ENCODE results near the gene KLHL28. TPM values are rescaled to one million over a fixed set of nuclear protein-coding genes. Genes with fewer than 3 reads are reported as not detected.
A peak's percentile ranks its signal among the peaks of the same experiment; 100 is the strongest.

The KLHL28 gene
- total RNA-seq: 10 to 100 TPM; 10.6 to 12.1 (median 11.0) TPM

GRCh38 chr14:44961554-44962333 lies at the start of gene KLHL28, which contains the start of gene TOGARAM1:
KLHL28 (minus strand) TSS chr14:44961947; CDS start chr14:44945928, 16,019 bp downstream.
TOGARAM1 (plus strand) TSS chr14:44962190; CDS start chr14:44962422, 232 bp downstream.
- TF ChIP-seq POLR2A (IDR thresholded peaks at IDR 0.05) (peak in 1 of 2 donors; percentile 46), CTCF (IDR thresholded peaks at IDR 0.05) (no peak)
- WGBS, 2 donors: 0 to 1% methylated on average over 29 to 37 of the region's 37 CpGs
- H3K4me3 ChIP-seq (ENCODE audit: low read depth, poor library complexity, severe bottlenecking): peak within 1 kb of the TSS; percentile 77
- intact Hi-C loops (cut with DNase I; ENCODE audit: low total_unique reads): no loop called here
- peak; percentile 99 to 100 for DNase-seq (ENCODE audit: low spot score in 2 of 2)

- intact Hi-C loops (cut with DNase I; ENCODE audit: low total_unique reads): no loop called here
- no peak overlapping the region for H3K4me3 ChIP-seq (ENCODE audit: low read depth, poor library complexity, severe bottlenecking)
- WGBS, 2 donors: 96% methylated on average over 2 of the region's 2 CpGs
- no peak for DNase-seq (ENCODE audit: low spot score in 2 of 2)
- TF ChIP-seq CTCF (IDR thresholded peaks at IDR 0.05) (no peak), POLR2A (IDR thresholded peaks at IDR 0.05) (no peak)
Observed at GRCh38 chr14:45003924-45004323, 42.2 kb upstream of the KLHL28 start.

- TF ChIP-seq POLR2A (IDR thresholded peaks at IDR 0.05) (no peak), CTCF (IDR thresholded peaks at IDR 0.05) (no peak)
- no peak for DNase-seq (ENCODE audit: low spot score in 2 of 2)
- no peak overlapping the region for H3K4me3 ChIP-seq (ENCODE audit: low read depth, poor library complexity, severe bottlenecking)
- 84 to 85% methylated on average over 4 of the region's 4 CpGs for WGBS, 2 donors
- intact Hi-C loops (cut with DNase I; ENCODE audit: low total_unique reads): no loop called here
Observed at GRCh38 chr14:44995770-44996294, 34.1 kb upstream of the KLHL28 start.

- intact Hi-C loops (cut with DNase I; ENCODE audit: low total_unique reads): no loop called here
- no peak for TF ChIP-seq CTCF (IDR thresholded peaks at IDR 0.05)
- TF ChIP-seq POLR2A (IDR thresholded peaks at IDR 0.05): no peak
- DNase-seq (ENCODE audit: low spot score in 2 of 2): no peak
- WGBS, 2 donors: 90 to 95% methylated on average over 3 of the region's 3 CpGs
- H3K4me3 ChIP-seq (ENCODE audit: low read depth, poor library complexity, severe bottlenecking): no peak overlapping the region
Observed at GRCh38 chr14:44995196-44995595, 33.4 kb upstream of the KLHL28 start.

GRCh38 chr14:44990533-44990932 lies 28.8 kb upstream of the KLHL28 start:
- 68 to 76% methylated on average over 2 of the region's 2 CpGs for WGBS, 2 donors
- no peak overlapping the region for H3K4me3 ChIP-seq (ENCODE audit: low read depth, poor library complexity, severe bottlenecking)
- intact Hi-C loops (cut with DNase I; ENCODE audit: low total_unique reads): no loop called here
- TF ChIP-seq POLR2A (IDR thresholded peaks at IDR 0.05) (no peak), CTCF (IDR thresholded peaks at IDR 0.05) (no peak)
- no peak for DNase-seq (ENCODE audit: low spot score in 2 of 2)

Measured in lower leg skin (tissue), 4 donors.